Smooth muscle cell of the brain vasculature (primary cell): ENCODE data around the gene KIF9.
"Not testable (repeated sequence)": the region's sequence is repeated elsewhere in the genome, so short reads cannot be mapped to it uniquely, and the experiment has no call there.

Experiments
- DNase-seq: peaks from one replicate; pipeline ENCODE4 v3.0.0-alpha.2; 2012; ENCODE audit warnings: low read depth, low spot score

Gene KIF9

DNA sequence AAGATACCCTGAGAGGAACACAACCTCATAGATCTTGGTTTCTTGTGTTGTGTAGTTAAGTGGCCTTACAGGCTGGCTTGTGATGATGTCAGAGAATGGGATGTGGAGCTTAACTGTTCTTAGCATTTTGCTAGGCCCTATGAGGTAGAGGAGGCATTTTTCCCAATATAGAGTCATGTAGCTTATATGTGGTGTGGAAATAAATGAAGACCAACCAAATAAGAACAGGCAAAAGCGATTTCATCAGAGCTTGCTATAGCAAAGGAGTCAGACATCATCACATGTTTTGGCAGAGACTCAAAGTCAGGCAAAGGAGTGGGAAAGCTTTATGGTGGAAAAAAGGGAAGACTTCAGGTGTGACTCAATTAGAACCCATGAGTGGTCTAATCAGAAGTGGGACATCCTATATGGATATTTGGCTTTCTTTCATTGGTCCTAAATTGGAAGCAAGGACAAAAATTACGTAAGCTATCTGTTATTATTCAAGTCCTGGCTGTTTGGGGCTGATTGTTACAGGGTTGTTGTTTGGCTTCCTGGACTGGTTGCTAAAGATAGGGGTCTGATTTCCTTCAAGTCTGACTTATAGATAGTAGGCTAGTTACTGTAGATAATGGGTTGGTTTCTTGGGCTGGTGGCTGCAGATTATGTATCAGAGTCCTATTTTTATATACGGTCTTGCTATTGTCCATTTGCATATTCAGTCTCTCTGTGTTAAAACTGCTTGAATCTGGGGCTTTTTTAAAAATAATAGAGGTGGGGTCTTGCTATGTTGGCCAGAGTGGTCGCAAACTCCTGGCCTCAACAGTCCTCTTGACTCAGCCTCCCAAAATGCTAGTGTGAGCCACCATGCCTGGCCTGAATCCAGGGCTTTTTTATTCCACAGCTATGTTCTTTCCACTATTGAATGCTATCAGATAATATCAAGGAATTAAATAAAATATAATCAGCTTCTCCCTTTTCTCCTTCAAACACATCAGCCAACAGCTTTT is 88.4 kb downstream of the KIF9 start:
- no peak for DNase-seq

GRCh38 chr3:47186285-47186684 is 96.3 kb downstream of the KIF9 start:
- DNase-seq: no peak

- DNase-seq: not testable (repeated sequence)
Observed at GRCh38 chr3:47181685-47182084, 100.9 kb downstream of the KIF9 start.

GRCh38 chr3:47180011-47180410 is 102.6 kb downstream of the KIF9 start:
- DNase-seq: not testable (repeated sequence)
